ENCODE measurements around the gene CDPF1.

DNA sequence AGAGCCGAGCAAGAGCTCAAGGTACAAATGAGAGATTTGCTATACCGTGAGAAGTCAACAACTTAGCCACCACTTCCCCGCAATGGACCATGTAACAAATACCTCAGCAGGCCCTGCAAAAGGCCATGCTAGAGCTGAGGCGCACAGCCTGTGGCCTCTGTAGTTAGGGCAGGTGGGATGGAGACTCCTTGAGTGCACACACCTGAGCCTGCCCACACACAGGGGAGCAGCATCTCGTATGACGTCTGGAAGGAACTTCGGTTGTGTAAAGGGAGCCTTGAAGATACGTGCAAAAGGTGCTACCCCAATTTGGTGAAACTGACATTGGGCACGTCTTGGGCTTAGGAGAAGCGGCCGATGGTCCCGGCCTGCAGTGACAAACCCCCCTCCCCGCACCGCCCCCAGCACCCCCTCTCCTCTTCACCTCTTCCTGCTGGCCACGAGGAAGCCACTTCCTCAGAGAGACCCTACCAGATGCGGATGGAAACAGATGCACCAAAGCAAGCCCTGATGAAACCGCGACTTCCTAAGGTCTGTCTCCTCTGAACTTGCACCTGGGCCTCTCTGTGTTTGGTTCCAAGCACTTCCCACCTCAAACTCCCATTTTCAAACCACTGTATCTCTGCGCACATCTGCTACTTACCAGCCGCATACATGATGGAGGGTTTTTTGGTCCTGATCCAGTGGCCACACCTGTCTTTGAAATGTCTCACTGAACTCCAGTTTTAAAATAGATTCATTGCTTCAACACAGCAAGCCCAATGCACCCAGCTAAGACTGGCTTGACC lies 10.6 kb downstream of the CDPF1 start:
- TF ChIP-seq EZH2 (IDR thresholded peaks at IDR 0.05; ENCODE audit: borderline replicate concordance, low read length): no peak
- TF ChIP-seq, protein P1, sequence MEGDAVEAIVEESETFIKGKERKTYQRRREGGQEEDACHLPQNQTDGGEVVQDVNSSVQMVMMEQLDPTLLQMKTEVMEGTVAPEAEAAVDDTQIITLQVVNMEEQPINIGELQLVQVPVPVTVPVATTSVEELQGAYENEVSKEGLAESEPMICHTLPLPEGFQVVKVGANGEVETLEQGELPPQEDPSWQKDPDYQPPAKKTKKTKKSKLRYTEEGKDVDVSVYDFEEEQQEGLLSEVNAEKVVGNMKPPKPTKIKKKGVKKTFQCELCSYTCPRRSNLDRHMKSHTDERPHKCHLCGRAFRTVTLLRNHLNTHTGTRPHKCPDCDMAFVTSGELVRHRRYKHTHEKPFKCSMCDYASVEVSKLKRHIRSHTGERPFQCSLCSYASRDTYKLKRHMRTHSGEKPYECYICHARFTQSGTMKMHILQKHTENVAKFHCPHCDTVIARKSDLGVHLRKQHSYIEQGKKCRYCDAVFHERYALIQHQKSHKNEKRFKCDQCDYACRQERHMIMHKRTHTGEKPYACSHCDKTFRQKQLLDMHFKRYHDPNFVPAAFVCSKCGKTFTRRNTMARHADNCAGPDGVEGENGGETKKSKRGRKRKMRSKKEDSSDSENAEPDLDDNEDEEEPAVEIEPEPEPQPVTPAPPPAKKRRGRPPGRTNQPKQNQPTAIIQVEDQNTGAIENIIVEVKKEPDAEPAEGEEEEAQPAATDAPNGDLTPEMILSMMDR (conservative IDR thresholded peaks at IDR 0.05 in 1 of 2, IDR thresholded peaks at IDR 0.05 in 1 of 2; ENCODE audit: extremely low read depth in 1 of 2, insufficient read depth in 1 of 2, low read depth in 1 of 2, low read length in 2 of 2): no peak
